Activated T-cell treated with anti-CD3 and anti-CD28 coated beads, Interleukin-2, amount 50 U/mL, for 24 hours (primary cell): Measurements from ENCODE around the gene C3orf22.
"Not testable (repeated sequence)": the region's sequence is repeated elsewhere in the genome, so short reads cannot be mapped to it uniquely, and the experiment has no call there.

Experiments
- DNase-seq: peaks from one replicate; pipeline ENCODE4 v3.0.0-alpha.2; 2020
- H3K27ac Mint-ChIP-seq: 2 replicates; pipeline ENCODE4 v1.8.0; 2020; ENCODE audit warnings: mild to moderate bottlenecking, mixed read lengths
- H3K27me3 Mint-ChIP-seq: 2 replicates; pipeline ENCODE4 v1.8.0; 2020; ENCODE audit warnings: mixed read lengths
- H3K36me3 Mint-ChIP-seq: 2 replicates; pipeline ENCODE4 v1.8.0; 2020; ENCODE audit warnings: low read depth, mixed read lengths
- H3K4me1 Mint-ChIP-seq: 2 replicates; pipeline ENCODE4 v1.8.0; 2020; ENCODE audit warnings: low read depth, mixed read lengths
- H3K4me3 Mint-ChIP-seq: 2 replicates; pipeline ENCODE4 v1.8.0; 2020; ENCODE audit warnings: mild to moderate bottlenecking, moderate library complexity, mixed read lengths
- H3K9me3 Mint-ChIP-seq: 2 replicates; pipeline ENCODE4 v1.8.0; 2020; ENCODE audit warnings: mixed read lengths

Gene C3orf22, protein sequence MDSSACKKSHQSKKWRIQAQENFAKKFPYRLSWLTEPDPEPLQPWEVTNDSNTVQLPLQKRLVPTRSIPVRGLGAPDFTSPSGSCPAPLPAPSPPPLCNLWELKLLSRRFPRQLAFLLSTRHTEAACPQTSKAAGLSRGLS

DNA sequence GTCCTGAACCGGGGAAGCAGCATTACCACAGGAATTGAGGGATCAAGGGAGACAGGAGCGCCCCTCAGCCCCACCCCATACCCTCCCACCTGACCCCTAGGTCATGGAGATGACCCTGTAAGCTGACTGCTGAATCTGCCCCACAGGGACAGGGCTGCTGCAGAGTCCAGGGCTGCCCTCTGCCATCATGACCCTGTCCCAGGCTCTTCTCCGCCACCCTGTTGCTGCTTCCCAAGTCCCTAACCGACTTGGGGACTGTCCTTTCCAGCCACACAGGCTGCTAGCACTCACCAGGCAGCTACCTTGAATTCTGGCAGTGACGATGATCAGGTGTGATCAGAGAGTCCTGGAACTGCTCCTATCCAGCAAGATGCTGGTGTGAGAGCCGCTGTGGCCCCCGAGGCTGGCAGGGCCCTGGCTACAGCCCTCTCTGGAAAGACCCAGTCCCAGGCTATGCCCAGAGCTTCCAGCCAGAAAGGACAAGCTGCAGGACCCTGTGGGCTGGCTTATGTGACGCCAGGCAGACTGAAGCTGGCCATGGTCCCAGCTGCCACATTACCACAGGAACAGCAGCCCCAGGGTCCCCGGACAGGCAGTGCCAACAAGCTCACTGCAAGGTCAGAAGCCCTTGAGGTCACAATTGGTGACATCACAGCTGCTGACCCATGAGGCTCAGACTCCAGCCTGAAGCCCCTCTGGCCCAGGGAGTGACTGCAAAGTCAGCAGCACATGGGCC, at the start of gene C3orf22:
TSS of gene C3orf22 (minus strand) at position 597 of the 736 bp plus-strand sequence. CDS start 5,542 bp downstream, outside the sequence.
- no peaks in the 10 kb centered on the region for H3K27me3 Mint-ChIP-seq
- DNase-seq = peak; percentile 13
- H3K9me3 Mint-ChIP-seq = peaks cover 8% of the 10 kb centered on the region
- H3K27ac Mint-ChIP-seq = no peak within 1 kb of the TSS
- no peak within 1 kb of the TSS for H3K4me3 Mint-ChIP-seq
- H3K36me3 Mint-ChIP-seq = no peaks in the 10 kb centered on the region
- no peaks in the 10 kb centered on the region for H3K4me1 Mint-ChIP-seq

DNA sequence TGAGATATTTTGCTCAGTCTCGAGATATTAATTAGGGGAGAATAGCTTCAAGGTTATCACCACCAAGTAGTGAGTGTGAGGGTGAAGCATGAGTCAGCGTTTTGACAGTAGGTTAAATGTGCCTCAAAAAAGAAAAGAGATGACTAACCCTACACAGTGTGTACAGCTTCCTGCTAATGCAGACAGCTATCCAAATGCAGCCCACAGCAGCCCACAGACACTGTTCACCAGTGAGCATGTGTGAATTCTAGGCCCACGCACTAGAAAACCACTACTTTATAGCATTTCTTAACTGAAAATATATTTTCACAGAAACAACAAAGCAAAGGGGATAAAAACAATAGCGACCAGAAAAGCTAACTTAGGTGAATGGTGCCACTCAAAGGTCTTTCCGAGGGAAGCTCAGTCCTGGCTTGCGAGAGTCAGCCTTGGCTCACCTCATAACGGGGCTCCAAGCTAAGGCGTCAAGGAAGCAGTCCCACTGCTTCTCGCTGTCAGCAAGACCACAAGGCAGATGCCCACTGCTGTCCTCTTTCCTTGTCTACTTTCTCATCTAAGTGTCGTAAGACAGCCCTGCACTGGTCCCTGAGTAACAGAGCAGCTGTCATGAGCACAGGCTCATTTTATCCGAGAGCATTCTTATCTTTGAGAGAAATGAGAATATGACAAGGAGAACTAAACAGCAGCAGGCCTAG, 48.6 kb upstream of the C3orf22 start:
- Mint-ChIP-seq H3K4me1 (peaks cover 9% of the 10 kb centered on the region), H3K36me3 (peaks cover 23% of the 10 kb centered on the region), H3K27me3 (peaks cover 3% of the 10 kb centered on the region), H3K9me3 (no peaks in the 10 kb centered on the region), H3K27ac (peak overlapping the region; percentile 19), H3K4me3 (no peak overlapping the region)
- DNase-seq = no peak

DNA sequence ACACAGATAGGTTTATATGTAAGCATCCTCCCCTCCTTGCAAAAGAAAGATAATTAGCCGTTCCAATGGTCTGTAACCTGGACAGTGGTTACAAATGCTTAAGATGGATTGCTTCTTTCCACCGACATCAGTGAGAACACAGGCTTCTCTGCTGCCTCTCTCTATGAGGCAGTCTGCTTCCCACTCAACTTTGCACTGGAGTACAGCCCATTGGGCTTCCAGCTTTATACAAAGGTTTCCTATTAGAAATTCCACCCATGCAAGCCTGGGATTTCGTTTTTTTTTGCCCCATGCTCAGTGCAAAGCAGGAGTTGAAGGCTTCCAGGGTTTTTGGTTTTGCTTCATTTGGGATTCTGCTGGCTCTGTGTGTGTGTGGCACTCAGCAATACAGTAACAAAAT, 47.3 kb upstream of the C3orf22 start:
- Mint-ChIP-seq H3K27me3 (peaks cover 3% of the 10 kb centered on the region), H3K4me3 (no peak overlapping the region), H3K27ac (no peak overlapping the region), H3K4me1 (peaks cover 6% of the 10 kb centered on the region), H3K36me3 (peaks cover 23% of the 10 kb centered on the region), H3K9me3 (no peaks in the 10 kb centered on the region)
- no peak for DNase-seq

DNA sequence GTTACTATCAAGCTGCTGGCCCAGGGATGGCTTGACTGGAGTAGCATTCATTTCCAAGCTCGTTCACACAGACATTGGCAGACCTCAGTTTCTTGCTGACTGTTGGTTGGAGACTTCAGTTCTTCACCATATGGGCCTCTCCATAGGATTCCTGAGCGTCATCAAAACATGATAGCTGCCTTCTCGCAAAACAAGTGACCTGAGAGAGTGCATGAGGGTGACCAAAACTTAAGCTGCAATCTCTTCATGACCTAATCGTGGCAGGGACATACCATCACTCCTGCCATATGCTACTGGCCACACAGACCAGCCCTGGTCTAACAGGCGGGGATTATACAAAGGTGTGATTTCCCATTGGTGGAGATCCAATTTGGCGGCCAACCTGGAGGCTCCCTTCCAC, 46.0 kb upstream of the C3orf22 start:
- H3K36me3 Mint-ChIP-seq = peaks cover 15% of the 10 kb centered on the region
- peaks cover 6% of the 10 kb centered on the region for H3K4me1 Mint-ChIP-seq

DNA sequence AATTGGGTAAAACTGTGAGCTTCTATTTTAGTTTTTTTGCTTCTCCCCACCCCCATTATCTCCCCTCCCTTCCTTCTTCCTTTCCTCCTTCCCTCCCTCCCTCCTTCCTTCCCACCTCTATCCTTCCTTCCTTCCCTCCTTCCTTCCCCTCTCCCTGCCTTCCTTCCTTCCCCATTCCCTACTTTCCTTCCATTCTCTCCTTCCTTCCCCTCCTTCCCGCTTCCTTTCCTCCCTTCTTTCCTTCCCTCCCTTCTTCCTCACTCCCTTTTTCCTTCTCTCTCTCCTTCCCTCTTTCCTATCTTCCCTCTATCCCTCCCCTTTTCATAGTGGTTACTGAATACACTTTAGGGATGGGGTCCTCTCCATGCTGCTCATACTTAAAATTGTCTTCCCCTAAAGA, 40.4 kb upstream of the C3orf22 start:
- Mint-ChIP-seq H3K4me3 (no peak overlapping the region), H3K27me3 (peaks cover 7% of the 10 kb centered on the region), H3K36me3 (no peaks in the 10 kb centered on the region), H3K27ac (no peak overlapping the region), H3K9me3 (no peaks in the 10 kb centered on the region), H3K4me1 (no peaks in the 10 kb centered on the region)
- DNase-seq = no peak

More for the DNA sequence above, 46.0 kb upstream of the C3orf22 start:
- Mint-ChIP-seq H3K27me3 (peaks cover 3% of the 10 kb centered on the region), H3K9me3 (no peaks in the 10 kb centered on the region), H3K27ac (no peak overlapping the region), H3K4me3 (no peak overlapping the region)
- DNase-seq = no peak

DNA sequence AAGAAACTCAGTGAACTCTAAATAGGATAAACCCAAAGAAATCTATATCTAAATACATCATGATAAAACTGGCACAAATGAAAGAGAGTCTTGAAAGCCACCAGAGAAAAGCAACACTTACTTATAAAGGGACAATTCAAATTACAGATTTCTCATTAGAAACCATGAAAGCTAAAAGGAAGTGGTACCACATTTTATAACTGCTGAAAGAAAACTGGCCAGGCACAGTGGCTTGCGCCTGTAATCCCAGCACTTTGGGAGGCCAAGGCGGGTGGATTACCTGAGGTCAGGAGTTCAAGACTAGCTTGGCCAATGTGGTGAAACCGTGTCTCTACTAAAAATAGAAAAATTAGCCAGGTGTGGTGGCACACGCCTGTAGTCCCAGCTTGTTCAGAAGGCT, 36.7 kb upstream of the C3orf22 start:
- not testable (repeated sequence) for H3K27ac Mint-ChIP-seq, H3K4me1 Mint-ChIP-seq, H3K9me3 Mint-ChIP-seq, H3K36me3 Mint-ChIP-seq, H3K4me3 Mint-ChIP-seq, H3K27me3 Mint-ChIP-seq, DNase-seq

DNA sequence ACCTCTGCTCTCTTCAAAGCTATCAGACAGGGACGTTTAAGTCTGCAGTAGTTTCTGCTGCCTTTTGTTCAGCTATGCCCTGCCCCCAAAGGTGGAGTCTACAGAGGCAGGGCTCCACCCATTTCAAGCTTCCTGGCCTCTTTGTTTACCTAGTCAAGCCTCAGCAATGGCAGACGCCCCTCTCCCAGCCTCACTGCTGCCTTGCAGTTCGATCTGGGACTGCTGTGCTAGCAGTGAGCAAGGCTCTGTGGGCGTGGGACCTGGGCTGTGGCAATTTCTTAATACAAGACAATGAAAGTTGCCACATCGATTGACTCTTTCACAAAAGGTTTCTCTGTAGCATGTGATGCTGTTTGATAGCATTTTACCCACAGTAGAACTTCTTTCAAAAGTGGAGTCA, 32.8 kb upstream of the C3orf22 start:
- DNase-seq, H3K36me3 Mint-ChIP-seq, H3K4me3 Mint-ChIP-seq, H3K4me1 Mint-ChIP-seq, H3K27me3 Mint-ChIP-seq, H3K27ac Mint-ChIP-seq: not testable (repeated sequence)
- peaks cover 18% of the 10 kb centered on the region for H3K9me3 Mint-ChIP-seq

DNA sequence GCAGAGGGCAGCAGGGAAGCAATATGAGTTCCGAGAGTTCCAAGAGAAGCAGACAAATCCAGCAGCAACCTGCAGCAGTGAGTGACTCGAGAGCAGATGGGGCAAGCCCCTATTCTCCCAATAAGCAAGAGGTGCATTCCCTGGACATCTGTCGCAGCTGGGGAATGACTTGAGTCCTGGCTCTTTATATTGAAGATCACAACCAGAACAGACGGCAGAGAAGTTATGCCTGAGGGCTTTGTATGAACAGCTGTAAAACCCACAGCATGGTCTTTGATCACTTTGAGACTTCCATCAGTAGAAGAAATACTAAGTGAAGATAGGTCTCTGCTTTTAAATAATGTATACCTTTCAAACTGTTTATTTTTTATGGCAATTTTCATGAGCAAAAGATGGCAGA, 23.6 kb upstream of the C3orf22 start:
- DNase-seq = no peak
- Mint-ChIP-seq H3K9me3 (peaks cover 5% of the 10 kb centered on the region), H3K27me3 (peaks cover 7% of the 10 kb centered on the region), H3K36me3 (no peaks in the 10 kb centered on the region), H3K4me1 (no peaks in the 10 kb centered on the region), H3K27ac (no peak overlapping the region), H3K4me3 (no peak overlapping the region)

DNA sequence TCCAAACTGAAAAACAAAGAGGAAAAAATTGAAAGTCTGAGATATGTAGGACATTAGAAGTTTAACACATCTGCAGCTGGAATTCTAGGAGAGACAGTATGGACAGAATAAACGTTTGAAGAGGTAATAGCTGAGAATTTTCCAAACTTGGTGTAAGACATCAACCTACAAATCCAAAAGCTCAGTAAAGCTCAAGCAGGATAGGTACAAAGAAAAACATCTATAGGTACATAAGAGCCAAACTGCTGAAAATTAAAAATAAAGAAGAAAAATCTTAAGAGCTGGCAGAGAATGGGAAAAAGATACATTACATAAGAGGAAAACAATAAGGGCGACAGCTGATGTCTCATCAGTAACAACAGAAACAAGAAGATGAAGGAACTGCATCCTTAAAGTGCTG, 22.8 kb upstream of the C3orf22 start:
- H3K27ac Mint-ChIP-seq = no peak overlapping the region
- H3K4me1 Mint-ChIP-seq = no peaks in the 10 kb centered on the region
- no peak for DNase-seq
- H3K36me3 Mint-ChIP-seq = no peaks in the 10 kb centered on the region
- H3K9me3 Mint-ChIP-seq = peaks cover 5% of the 10 kb centered on the region
- H3K27me3 Mint-ChIP-seq = peaks cover 11% of the 10 kb centered on the region
- no peak overlapping the region for H3K4me3 Mint-ChIP-seq

DNA sequence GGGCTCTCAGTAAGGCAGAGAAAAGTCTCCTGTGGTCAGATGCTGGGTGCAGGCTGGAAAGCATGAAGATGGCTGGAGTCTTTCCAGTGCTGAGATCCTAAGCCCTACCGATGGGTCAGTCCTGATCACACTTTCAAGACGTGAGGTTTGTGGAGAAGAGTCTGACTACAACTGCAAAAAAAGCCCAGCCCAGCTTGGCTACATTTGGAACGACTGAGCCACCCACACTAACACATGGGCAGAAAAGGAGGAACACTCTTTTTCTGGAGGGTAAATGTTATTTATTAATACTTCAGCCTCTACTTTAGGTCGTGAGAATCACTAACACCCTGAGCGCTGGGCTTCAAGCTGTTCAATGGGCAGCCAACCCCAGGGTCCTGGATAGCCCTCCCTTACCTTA, 22.0 kb upstream of the C3orf22 start:
- H3K4me3 Mint-ChIP-seq = no peak overlapping the region
- peaks cover 13% of the 10 kb centered on the region for H3K27me3 Mint-ChIP-seq
- H3K36me3 Mint-ChIP-seq = no peaks in the 10 kb centered on the region
- H3K27ac Mint-ChIP-seq = no peak overlapping the region
- DNase-seq = no peak
- H3K4me1 Mint-ChIP-seq = no peaks in the 10 kb centered on the region
- peaks cover 5% of the 10 kb centered on the region for H3K9me3 Mint-ChIP-seq

DNA sequence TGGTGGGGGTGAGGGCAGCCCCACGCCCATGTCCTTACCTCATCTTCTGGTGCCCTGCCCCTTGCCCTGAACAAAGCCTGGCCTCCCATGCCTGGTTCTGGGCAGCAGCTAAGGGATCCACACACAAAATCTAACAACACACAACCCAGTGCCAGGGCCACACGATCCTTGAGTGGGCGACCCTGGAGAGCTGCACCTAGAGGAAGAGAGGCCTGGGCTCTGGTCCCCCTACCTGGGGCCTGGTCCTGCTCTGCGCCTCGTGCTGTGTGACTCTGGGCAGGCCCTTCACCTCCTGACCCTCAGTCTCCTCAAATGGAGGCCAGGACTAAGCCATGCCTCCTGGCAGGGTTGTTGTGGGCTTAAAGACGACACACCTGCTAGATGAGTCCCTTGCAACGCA, 20.0 kb upstream of the C3orf22 start:
- Mint-ChIP-seq H3K4me3 (no peak overlapping the region), H3K4me1 (no peaks in the 10 kb centered on the region), H3K27ac (no peak overlapping the region), H3K27me3 (peaks cover 19% of the 10 kb centered on the region), H3K36me3 (no peaks in the 10 kb centered on the region), H3K9me3 (no peaks in the 10 kb centered on the region)
- no peak for DNase-seq

DNA sequence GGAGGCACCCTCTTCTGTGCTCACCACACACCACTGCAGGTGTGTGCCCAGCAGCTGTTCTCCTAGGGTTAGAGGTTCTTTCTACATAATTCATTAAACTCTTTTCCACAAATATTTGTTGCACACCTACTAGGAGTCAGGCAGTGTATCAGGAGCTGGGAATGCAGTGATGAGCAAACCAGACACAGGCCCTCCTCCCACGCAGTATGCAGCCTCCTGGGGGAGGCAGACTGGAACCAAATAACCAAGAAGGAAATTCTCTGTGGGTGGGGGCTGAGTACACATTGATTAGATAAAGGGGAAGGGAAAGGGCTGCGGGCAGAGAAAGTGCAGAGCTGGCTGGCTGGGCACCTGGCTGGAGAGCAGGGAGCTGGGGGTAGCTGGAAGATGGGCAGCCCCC, 18.5 kb upstream of the C3orf22 start:
- no peaks in the 10 kb centered on the region for H3K9me3 Mint-ChIP-seq
- H3K4me1 Mint-ChIP-seq = no peaks in the 10 kb centered on the region

DNA sequence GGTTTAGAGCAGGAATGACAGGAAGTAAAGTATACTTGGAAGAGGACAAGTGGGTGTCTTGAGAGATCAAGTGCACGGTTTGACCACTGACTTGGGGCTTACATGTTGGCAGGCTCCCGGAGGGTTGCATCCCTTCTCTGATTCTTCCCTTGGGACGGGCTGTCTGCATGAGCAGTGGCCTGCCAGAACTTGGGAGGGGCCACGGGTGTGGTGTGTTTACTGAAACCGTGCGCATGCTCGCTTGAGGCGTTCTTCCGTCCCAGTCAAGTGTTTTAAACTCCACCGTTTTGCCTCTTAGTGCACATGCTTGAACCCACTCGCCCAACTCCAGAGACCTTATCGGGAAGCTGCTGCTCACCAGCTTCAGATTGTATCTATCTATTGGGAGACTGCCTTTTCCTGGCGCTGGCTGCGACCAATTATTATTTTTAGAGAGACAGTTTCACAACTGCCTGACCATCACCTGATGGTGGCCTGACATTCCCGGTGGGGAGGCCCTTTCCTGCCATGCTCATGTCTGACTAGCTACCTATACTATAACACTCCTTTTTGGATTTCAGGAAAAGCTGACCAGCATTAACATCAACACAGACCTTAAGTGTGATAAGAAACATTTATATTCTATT, 14.9 kb upstream of the C3orf22 start:
- H3K9me3 Mint-ChIP-seq = no peaks in the 10 kb centered on the region
- no peak overlapping the region for H3K27ac Mint-ChIP-seq
- H3K4me3 Mint-ChIP-seq = no peak overlapping the region
- H3K4me1 Mint-ChIP-seq = no peaks in the 10 kb centered on the region
- no peak for DNase-seq
- peaks cover 22% of the 10 kb centered on the region for H3K27me3 Mint-ChIP-seq
- no peaks in the 10 kb centered on the region for H3K36me3 Mint-ChIP-seq

More for the DNA sequence above, 18.5 kb upstream of the C3orf22 start:
- Mint-ChIP-seq H3K4me3 (no peak overlapping the region), H3K27ac (no peak overlapping the region), H3K36me3 (no peaks in the 10 kb centered on the region), H3K27me3 (peaks cover 22% of the 10 kb centered on the region)
- DNase-seq = no peak

DNA sequence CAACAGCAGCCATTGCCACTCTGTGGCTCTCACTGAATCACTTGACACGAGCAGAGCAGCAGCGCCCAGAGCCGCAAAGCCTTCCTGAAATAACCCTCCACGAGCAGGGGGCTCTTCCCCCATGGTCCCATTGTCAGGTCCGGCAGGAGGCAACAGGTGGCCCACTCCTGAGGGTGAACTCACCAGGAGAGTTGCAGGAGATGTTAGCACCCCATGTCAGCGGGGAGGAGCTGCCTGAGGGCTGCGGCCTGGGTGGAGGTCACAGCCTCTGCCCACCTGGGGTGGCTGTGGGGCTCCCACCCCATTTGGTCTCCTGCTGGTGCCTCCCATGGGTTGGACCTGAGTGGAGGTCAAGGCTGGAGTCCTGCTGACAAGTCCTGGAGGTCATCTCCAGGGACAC, 12.3 kb upstream of the C3orf22 start:
- no peaks in the 10 kb centered on the region for H3K36me3 Mint-ChIP-seq
- no peak for DNase-seq
- H3K27me3 Mint-ChIP-seq = peaks cover 21% of the 10 kb centered on the region
- H3K9me3 Mint-ChIP-seq = no peaks in the 10 kb centered on the region
- H3K27ac Mint-ChIP-seq = no peak overlapping the region
- H3K4me1 Mint-ChIP-seq = no peaks in the 10 kb centered on the region
- H3K4me3 Mint-ChIP-seq = no peak overlapping the region

DNA sequence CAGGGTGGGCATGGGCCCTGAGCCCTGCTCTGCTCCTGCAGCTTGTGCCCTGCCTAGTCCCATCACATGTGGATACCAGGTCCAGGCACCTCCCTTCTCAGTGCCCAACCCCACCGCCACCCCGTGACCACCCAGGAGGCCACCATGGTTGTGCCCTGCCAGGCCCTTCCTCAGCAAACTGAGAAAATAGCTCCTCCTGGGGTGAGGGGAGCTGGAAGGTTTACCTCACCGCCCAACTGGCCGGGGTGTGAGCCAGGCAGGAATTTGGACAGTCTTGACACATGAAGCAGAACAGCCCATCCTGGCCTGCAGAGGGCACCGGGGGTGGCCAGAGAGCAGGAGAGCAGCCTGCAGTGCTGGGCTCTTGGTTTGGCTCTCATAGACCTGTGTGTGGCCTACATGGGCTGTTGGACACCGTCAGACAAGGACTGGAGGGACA, 11.4 kb upstream of the C3orf22 start:
- Mint-ChIP-seq H3K27me3 (peaks cover 23% of the 10 kb centered on the region), H3K4me1 (no peaks in the 10 kb centered on the region), H3K36me3 (no peaks in the 10 kb centered on the region), H3K9me3 (no peaks in the 10 kb centered on the region), H3K4me3 (no peak overlapping the region), H3K27ac (no peak overlapping the region)
- no peak for DNase-seq
